GM18499 (cell line): Measurements from ENCODE around the gene TRPC4AP.
"Not testable (repeated sequence)": the region's sequence is repeated elsewhere in the genome, so short reads cannot be mapped to it uniquely, and the experiment has no call there.

Experiments
- ATAC-seq: cut with Tn5 transposase; IDR thresholded peaks from one replicate; pipeline ENCODE4 v1.9.1; 2021; ENCODE audit warnings: moderate number of reproducible peaks; ENCODE audit not compliant: insufficient read depth, unreplicated experiment

Gene TRPC4AP

GRCh38 chr20:35092524-35093266 is at the start of gene TRPC4AP:
TSS of gene TRPC4AP (minus strand) at chr20:35092807. CDS start at chr20:35092781, 26 bp downstream.
- ATAC-seq = peak; percentile 73

GRCh38 chr20:35135867-35136586 is 43.4 kb upstream of the TRPC4AP start:
- ATAC-seq = no peak

DNA sequence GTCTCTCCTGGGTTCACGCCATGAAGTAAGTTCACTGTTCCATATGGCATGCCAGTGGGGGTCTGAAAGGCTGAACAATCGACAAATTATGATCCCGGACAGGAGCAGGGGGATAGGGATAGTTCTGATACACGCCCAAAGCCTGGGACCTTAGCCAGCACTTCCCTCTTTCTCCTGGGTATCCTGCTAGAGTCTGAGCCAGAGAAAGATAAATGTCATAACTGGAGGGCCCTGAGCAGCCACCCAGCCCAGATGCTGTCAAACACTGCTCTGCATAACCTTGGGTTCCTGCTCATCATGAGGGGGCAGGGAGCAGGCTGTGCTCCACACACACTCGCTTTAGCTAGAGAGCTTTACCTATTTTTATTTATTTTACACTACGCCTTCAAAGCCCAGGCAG is 42.3 kb upstream of the TRPC4AP start:
- no peak for ATAC-seq

DNA sequence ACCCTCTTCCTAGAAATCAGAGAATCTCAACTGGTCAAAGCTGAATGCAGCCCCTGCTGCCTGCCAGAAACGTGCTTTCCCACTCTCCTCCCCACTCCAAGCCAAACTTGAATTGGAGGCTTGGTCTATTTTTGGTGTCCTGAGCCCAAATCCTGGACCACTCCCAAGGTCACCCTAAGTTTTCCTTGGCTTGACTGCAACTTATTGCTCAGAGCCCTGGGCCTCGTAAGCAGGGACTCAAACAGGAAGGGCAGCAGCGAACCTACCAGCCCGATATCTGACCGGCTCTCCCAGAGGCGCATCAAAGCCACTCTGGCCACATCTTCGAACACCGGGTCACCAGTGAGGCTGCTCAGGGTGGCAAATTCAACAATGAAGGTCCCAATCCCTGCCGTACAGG is 41.9 kb upstream of the TRPC4AP start:
- ATAC-seq = no peak

GRCh38 chr20:35133735-35134134 is 41.1 kb upstream of the TRPC4AP start:
- no peak for ATAC-seq

DNA sequence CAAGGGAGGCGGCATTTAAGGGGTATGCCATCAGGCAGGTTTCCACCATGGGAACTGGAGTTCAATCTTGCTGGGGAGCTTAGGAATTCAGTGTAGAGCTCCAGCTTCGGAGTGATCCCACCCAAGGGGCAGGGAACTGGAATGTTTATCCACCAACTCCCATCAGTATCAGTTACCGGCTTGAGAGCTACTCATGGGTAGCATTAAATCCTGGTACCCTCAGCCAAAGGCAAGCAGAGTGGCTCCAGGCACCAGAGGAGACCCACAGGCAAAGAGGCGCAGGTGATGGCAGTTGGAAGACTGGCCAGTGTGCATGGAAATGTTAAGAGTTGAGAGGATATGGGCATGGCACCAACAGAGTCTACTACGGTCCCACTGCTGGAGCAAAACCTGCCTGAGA is 40.4 kb upstream of the TRPC4AP start:
- no peak for ATAC-seq

GRCh38 chr20:35131934-35132333 is 39.3 kb upstream of the TRPC4AP start:
- no peak for ATAC-seq

DNA sequence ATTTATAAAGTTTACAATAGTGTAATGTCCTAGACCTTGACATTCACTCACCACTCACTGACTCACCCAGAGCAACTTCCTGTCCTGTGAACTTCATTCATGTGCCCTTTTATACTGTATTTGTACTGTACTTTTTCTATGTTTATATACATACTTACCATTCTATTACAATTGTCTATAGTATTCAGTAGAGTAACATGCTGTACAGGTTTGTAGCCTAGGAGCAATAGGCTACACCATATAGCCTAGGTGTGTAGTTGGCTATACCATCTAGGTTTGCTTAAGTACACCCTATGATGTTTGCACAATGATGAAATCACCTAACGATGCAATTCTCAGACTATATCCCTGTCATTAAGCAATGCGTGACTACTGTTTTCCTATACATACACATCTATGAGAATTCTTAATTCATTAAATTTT is 37.1 kb upstream of the TRPC4AP start:
- no peak for ATAC-seq

- no peak for ATAC-seq
Measured at GRCh38 chr20:35125753-35126152, 33.1 kb upstream of the TRPC4AP start.

DNA sequence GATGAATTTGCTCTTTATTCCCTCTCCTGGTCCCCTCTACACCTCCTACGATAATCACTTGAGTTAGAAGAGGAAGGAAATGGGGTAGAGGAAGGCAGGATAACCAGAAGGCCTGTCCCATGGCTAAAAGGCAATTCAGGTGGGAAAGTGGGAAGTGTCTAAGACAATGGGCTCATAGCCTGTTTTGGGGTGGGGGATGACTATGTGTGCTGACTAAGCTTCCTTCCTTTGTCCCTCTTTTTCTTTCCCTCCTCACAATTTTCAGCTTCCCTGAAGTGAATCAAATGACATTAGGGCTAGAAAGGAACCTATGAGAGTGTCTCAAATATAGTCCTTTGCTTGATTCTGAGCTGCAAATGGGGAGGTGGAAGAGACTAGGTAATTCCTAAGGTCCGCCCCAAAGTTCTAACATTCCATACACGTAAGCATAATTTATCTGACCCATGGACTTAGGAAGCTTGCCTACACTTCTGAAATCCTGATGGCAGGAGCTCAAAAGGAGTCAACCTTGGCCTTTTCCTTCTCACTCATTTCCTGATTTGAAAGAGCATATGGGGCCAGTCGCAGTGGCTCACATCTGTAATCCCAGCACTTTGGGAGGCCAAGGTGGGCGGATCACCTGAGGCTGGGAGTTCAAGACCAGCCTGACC is 30.3 kb upstream of the TRPC4AP start:
- no peak for ATAC-seq

DNA sequence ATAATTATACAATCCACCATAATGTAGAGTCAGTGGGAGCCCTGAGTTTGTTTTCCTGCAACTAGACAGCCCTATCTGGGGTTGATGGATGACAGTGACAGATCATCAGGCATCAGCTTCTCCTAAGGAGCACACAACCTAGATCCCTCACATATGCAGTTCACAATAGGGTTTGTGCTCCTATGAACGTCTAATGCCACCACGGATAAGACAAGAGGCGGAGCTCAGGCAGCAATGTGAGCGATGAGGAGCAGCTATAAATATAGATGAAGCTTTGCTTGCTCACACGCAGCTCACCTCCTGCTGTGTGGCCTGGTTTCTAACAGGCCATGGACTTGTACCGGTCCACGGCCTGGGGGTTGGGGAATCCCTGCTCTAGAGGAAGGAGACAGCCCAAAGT is 28.6 kb upstream of the TRPC4AP start:
- ATAC-seq = no peak

- ATAC-seq = no peak
Measured at GRCh38 chr20:35120012-35120701, 27.6 kb upstream of the TRPC4AP start.

DNA sequence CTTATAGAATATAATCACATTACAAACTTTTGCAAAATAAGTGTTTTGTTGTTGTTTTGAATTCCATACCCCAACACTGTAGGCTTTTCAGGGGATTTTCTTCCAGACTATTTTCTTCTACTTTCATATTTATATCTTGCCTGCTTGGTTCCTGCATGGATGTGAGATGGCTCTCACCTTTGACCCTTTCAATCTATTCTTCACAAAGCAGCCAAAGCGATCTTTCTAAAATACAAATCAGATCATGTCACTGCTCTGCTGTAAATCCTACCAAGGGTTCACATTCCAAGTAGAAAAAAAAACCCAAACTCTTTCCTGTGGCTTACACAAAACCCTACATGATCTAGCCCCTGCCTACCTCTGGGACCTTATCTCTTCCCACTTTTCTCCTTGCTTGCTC is 25.0 kb upstream of the TRPC4AP start:
- ATAC-seq = no peak

DNA sequence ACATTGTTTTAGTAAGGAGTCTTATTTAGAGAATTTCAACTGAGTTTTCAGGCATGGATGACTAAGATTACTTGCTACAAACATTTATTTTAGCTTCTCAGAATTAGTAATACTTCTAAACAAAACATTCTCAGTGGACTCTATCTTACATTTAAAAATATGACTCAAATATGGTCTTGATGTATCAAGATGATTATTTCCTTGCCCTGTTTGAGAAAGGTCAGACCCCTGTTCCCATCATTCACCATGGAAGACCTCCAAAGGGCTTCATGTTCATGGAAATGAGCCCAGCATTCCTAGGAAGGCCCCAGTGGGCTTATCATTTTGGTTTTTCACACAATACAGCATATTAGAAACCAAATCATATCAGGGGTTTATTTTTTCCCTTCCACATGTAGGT is 24.6 kb upstream of the TRPC4AP start:
- no peak for ATAC-seq

DNA sequence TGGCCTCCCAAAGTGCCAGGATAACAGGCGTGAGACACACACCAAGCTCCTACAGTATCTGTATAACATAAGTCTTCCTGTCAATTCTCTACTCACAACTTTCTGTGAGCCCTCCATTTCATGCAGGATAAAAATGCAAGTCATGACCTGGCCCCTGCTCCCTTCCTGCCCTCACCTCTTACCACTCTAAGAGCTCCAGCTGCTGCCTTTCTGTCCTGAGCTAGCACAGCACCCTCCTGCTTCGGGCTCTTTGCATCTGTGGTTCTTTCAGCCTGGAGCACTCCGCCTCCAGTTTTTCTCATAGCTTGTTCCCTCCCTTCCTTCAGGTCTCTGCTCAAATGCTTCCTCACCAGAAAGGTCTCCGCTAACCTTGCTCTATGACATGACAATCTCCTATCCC is 23.7 kb upstream of the TRPC4AP start:
- ATAC-seq = no peak

GRCh38 chr20:35115606-35116005 is 23.0 kb upstream of the TRPC4AP start:
- no peak for ATAC-seq

DNA sequence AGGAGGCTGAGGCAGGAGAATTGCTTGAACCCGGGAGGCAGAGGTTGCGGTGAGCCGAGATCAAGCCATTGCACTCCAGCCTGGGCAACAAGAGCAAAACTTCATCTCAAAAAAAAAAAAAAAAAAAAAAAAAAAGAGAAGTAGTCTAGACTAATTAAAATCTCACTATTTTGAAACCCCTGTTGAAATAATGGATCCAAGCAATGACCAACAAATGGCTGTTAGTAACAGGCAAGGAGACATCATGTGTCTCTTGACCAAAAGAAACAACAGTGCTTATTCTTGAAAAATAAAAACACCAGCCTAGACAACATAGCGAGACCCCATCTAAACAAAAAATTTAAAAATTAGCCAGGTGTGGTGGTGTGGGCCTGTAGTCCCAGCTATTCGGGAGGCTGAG is 19.7 kb upstream of the TRPC4AP start:
- ATAC-seq = not testable (repeated sequence)

DNA sequence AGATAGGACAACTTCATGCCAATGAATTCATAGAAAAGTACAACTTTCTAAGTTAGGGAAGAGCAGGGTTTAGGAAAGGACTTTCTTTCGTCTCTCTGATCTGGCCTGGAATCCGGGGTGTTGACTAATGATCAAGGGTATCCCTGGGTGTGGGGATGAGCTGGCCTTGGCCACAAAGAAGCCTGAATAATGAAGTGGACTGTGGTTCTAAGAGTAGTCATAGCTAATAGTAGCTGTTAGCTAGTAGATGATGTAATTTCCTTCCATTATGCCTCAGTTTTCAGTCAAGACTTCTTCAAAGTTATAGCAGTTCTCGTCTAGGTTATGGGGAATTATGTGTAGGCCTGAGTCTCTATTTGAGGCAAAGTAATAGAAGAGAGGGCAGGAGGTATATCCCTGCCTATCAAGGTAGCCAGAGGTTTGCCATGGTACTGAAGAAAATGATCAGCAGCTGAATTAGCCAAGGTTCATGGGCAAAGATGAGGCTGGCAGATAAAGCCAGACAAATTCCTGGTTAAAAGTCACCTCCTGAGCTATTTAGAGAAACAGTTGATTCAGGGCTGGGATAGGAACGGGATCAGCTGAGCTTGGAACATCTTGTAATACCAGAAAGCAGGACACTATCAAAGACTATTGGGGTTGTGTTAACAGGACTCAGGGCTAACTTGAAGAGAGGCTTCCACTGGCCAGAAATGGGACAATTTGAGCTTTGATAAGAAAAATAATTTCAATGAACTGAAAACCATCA is 18.7 kb upstream of the TRPC4AP start:
- no peak for ATAC-seq

- ATAC-seq = no peak
Measured at GRCh38 chr20:35108921-35109320, 16.3 kb upstream of the TRPC4AP start.

- ATAC-seq = no peak
Measured at GRCh38 chr20:35106827-35107380, 14.3 kb upstream of the TRPC4AP start.
